HG03571 (cell line): ENCODE data around the gene CLRN2.
"Not testable (repeated sequence)": the region's sequence is repeated elsewhere in the genome, so short reads cannot be mapped to it uniquely, and the experiment has no call there.

Source experiments
- ATAC-seq: cut with Tn5 transposase; IDR thresholded peaks from one replicate; pipeline ENCODE4 v1.9.1; 2021; ENCODE audit not compliant: unreplicated experiment

The CLRN2 gene

DNA sequence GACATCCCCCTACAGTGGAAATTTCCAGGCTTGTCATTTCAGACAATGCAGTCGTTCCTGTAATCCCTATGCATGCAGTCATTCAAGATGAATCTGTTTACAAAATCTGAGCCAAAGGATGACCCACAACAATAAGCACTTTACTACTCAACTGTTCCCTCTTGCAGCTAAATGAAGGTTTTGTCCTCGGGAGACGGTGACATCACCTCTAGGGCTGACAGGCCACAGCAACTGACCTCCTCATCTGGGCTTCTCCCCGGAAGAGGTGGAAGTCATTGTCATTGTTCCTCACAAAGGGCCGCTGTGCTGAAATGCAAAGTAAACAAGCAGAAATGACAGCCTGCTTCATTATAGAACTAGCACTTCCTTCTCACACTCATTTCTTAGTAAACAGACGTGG lies 29.2 kb downstream of the CLRN2 start:
- ATAC-seq: no peak

DNA sequence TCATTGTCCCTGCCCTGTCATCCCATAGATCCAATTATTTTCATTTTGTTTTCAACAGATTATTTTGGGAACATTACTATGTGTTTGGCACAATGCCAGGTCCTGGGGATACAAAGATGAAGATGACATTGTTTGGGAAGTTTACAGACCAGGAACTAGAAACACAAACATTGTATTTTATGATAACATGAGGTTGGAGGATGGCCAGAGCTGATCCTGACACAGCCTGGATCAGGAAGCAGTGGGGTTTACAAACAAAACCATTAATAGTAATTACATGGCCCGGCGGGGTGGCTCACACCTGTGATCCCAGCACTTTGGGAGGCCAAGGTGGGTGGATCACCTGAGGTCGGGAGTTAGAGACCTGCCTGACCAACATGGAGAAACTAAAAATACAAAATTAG lies 29.9 kb downstream of the CLRN2 start:
- ATAC-seq: no peak

- ATAC-seq: no peak
These were observed 30.6 kb downstream of the CLRN2 start for GRCh38 chr4:17545374-17546140.

GRCh38 chr4:17546222-17546621 lies 31.3 kb downstream of the CLRN2 start:
- no peak for ATAC-seq

DNA sequence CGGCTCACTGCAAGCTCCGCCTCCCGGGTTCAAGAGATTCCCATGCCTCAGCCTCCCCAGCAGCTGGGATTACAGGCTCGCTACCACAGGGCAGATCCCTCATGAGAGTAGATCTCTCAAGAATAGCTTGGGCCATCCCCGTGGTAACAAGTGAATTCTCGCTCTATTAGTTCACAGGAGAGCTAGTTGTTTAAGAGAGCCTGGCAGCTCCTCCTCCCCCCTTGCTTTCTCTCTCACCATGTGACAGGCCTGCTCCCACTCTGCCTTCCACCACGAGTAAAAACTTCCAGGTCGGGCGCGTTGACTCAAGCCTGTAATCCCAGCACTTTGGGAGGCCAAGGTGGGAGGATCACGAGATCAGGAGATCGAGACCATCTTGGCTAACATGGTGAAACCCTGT lies 31.7 kb downstream of the CLRN2 start:
- no peak for ATAC-seq

- no peak for ATAC-seq
These were observed 35.6 kb downstream of the CLRN2 start for GRCh38 chr4:17550549-17550948.

DNA sequence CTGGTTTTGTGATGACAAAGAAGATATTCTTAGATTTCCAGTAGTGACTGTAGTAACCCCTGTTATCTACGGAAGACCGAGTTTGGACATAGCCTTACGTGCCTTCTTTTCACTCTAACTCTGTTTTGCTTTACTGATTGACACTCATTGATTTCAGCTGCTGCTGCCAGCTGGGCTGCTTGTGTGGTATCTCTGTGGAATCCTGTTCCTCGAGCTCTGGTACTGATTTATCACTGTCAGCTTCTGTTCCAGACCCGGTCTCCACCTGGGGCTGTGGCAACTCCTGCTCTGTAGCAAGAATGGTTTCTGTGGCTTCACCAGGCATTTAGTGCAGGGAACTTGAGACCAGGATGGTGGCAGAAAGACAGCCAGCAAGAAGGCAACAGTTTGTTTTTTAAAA lies 37.5 kb downstream of the CLRN2 start:
- ATAC-seq: no peak

DNA sequence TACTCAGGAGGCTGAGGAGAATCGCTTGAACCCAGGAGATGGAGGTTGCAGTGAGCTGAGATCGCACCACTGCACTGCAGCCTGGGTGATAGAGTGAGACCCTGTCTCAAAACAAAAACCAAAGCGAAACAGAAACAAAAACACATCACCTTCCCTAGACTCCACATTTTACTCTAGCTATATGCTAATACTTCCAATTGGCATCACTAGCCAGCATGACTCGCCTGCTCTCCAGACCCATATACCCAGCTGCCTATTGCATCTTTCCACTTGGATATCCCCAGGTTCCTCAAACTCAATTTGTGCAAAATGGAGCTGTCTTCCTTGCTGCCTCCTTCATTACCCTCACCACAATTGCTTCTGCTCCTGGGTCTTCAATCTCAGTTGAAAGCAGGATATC lies 39.6 kb downstream of the CLRN2 start:
- ATAC-seq: no peak

GRCh38 chr4:17556498-17556897 lies 41.5 kb downstream of the CLRN2 start:
- no peak for ATAC-seq

- ATAC-seq: no peak
These were observed 42.9 kb downstream of the CLRN2 start for GRCh38 chr4:17557880-17558279.

DNA sequence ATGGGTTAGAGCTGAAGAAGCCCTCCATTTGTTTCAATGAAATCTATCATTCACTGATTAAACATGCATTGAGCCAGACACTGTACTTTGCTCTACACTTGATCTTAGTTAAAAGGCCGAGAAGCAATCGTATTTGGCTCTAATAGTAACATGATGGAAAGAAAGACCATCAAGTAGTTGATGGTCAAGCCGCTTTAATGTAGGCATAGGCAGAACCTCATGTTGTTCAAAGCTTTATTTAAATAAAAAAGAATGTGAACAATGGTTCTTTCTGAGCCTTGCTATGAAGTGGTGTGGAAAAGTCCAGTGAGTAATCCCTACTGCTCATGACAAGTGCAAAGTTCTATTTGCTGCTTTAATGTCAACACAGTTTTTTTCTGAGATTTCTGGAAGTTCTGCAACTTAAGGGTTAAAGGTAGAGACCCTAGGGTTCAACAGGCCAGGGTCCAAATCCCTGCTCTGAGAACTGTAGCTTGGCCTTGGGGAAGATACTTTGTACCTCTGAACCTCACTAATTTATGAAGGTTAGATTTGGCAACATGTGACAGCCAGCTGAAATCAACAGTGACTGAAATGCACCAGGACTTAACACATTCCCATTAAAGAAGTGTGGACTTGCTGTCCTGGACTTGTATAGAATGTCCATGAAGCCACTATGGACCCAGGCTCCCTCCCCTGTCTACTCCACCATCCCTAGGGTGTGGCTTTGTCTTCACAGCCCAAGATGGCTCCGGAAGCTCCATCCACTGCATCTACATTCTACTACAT lies 44.2 kb downstream of the CLRN2 start:
- no peak for ATAC-seq

- ATAC-seq: no peak
These were observed 44.7 kb downstream of the CLRN2 start for GRCh38 chr4:17559709-17560048.

GRCh38 chr4:17560065-17560673 lies 45.2 kb downstream of the CLRN2 start:
- ATAC-seq: no peak

GRCh38 chr4:17561195-17561909 lies 46.4 kb downstream of the CLRN2 start:
- ATAC-seq: no peak

GRCh38 chr4:17562157-17562556 lies 47.2 kb downstream of the CLRN2 start:
- no peak for ATAC-seq

DNA sequence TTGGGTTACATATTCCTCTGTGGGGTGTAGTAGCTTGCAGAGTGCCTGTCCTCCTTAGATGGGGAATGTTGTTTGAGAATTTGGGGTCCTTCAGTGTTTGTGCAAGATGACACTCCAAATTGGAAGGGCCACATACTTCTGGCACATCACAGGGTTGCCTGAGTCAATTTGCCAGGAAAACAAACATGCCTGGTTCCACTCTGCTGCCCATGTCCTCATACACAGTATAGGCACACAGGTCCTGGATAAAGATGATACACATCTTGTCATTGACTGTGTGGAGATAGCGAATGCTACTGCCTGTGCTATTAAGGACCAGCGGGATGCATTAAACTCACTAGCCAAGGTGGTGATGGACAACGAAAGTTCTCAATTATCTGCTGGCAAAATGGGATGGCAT lies 50.9 kb downstream of the CLRN2 start:
- no peak for ATAC-seq

DNA sequence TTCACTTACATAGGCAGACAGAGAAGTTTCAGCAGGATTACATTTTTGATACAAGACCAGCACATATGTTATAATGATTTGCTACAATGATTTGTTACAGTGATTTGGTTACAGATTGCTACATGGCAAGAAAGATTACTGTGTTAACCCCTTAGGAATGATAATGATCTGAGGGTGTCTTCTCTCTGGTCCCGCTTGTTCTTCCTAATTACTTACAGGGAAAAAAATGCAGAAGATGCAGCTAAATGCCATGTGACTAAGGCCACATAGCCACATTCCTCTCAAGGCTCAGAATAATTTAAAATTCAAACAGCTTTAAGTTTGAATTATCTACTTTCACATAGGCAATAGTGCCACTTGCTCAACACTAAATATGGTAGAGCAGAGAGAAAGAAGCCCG lies 52.3 kb downstream of the CLRN2 start:
- no peak for ATAC-seq

GRCh38 chr4:17574206-17574605 lies 59.2 kb downstream of the CLRN2 start:
- ATAC-seq: no peak

GRCh38 chr4:17575177-17575576 lies 60.2 kb downstream of the CLRN2 start:
- ATAC-seq: not testable (repeated sequence)
